Upper lobe of left lung (tissue), 4 donors: ENCODE measurements around the gene ITSN1.

Source experiments
- POLR2A ChIP-seq, 4 donors: fragments of 450-650 bp; IDR thresholded peaks; one replicate each; pipeline ENCODE4 v1.5.1; 2016 to 2017; ENCODE audit warnings: antibody characterized with exemption in 4 of 4, mild to moderate bottlenecking in 2 of 4
- POLR2AphosphoS5 ChIP-seq, 2 donors: sonication (generic); formaldehyde crosslinking; IDR thresholded peaks; one replicate each; pipeline ENCODE4 v1.5.1; 2017; ENCODE audit warnings: antibody characterized with exemption in 2 of 2
- TF ChIP-seq, protein P1 (sequence below), 6 experiments: fragments of 450-650 bp in 4 of 6; fragments of 200-600 bp in 2 of 6; sonication (generic) in 2 of 6; IDR thresholded peaks; one replicate each; pipeline ENCODE4 v1.5.1; 2016 to 2019; ENCODE audit warnings: antibody characterized with exemption in 6 of 6

DNA sequence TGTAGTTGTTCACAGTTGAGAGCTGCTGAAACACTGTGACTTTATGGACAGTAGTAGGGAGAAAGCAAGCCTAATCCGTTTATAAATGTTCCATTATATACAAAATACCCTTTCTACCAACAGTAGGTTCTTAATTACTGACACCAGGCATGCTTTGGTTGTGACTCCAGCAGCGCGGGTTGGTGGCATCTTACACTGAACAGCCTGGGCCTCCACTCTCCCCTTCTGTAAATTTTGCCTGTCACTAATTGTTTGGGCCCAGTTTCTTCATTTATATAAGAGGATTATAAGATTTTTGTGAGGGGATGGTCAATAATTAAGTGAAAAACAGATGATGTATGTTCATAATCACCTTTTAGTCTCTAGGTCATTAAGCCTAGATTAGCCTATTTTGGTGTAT, 58.2 kb downstream of the ITSN1 start:
- TF ChIP-seq POLR2AphosphoS5 (IDR thresholded peaks at IDR 0.05) (no peak), POLR2A (IDR thresholded peaks at IDR 0.05) (no peak)
- TF ChIP-seq, protein P1, sequence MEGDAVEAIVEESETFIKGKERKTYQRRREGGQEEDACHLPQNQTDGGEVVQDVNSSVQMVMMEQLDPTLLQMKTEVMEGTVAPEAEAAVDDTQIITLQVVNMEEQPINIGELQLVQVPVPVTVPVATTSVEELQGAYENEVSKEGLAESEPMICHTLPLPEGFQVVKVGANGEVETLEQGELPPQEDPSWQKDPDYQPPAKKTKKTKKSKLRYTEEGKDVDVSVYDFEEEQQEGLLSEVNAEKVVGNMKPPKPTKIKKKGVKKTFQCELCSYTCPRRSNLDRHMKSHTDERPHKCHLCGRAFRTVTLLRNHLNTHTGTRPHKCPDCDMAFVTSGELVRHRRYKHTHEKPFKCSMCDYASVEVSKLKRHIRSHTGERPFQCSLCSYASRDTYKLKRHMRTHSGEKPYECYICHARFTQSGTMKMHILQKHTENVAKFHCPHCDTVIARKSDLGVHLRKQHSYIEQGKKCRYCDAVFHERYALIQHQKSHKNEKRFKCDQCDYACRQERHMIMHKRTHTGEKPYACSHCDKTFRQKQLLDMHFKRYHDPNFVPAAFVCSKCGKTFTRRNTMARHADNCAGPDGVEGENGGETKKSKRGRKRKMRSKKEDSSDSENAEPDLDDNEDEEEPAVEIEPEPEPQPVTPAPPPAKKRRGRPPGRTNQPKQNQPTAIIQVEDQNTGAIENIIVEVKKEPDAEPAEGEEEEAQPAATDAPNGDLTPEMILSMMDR (IDR thresholded peaks at IDR 0.05), result no peak
